Fibroblast of mammary gland (primary cell): ENCODE measurements around the gene NAA11.

Source experiments
- DNase-seq: peaks from one replicate; pipeline ENCODE4 v3.0.0-alpha.2; 2010; ENCODE audit warnings: low read depth
- H3K4me3 ChIP-seq: 2 replicates; pipeline ENCODE4 v1.5.1; 2011; ENCODE audit warnings: low read depth, mild to moderate bottlenecking, low read length, moderate library complexity; ENCODE audit not compliant: control insufficient read depth
- TF ChIP-seq, protein P1 (sequence below): conservative IDR thresholded peaks from 2 replicates; pipeline ENCODE4 v1.5.1; 2011; ENCODE audit warnings: low read depth, low read length, inconsistent platforms; ENCODE audit not compliant: control insufficient read depth, insufficient read depth

Gene NAA11

DNA sequence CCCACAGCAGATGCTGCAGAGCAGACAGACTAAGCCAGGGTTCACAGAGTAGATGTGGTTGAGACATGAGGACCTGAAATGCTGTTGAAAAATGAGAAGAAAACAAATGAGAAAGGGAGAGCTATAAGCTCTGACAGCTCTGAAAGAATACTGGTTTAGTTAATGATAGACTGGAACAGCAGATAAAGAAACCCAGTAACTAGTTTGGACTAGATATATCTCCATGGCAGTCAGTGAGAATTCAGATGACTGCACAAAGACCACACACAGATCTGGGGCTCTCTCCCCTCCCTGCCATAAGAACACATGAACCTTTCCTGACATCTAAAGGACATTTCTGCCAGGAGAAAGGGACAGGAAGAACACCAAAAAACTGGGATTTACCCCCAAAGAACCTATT lies 8.2 kb downstream of the NAA11 start:
- TF ChIP-seq, protein P1, sequence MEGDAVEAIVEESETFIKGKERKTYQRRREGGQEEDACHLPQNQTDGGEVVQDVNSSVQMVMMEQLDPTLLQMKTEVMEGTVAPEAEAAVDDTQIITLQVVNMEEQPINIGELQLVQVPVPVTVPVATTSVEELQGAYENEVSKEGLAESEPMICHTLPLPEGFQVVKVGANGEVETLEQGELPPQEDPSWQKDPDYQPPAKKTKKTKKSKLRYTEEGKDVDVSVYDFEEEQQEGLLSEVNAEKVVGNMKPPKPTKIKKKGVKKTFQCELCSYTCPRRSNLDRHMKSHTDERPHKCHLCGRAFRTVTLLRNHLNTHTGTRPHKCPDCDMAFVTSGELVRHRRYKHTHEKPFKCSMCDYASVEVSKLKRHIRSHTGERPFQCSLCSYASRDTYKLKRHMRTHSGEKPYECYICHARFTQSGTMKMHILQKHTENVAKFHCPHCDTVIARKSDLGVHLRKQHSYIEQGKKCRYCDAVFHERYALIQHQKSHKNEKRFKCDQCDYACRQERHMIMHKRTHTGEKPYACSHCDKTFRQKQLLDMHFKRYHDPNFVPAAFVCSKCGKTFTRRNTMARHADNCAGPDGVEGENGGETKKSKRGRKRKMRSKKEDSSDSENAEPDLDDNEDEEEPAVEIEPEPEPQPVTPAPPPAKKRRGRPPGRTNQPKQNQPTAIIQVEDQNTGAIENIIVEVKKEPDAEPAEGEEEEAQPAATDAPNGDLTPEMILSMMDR = no peak
- no peak for DNase-seq
- no peak overlapping the region for H3K4me3 ChIP-seq

GRCh38 chr4:79315891-79316290 lies 10.0 kb downstream of the NAA11 start:
- no peak for DNase-seq
- H3K4me3 ChIP-seq = no peak overlapping the region
- TF ChIP-seq, protein P1 = no peak

DNA sequence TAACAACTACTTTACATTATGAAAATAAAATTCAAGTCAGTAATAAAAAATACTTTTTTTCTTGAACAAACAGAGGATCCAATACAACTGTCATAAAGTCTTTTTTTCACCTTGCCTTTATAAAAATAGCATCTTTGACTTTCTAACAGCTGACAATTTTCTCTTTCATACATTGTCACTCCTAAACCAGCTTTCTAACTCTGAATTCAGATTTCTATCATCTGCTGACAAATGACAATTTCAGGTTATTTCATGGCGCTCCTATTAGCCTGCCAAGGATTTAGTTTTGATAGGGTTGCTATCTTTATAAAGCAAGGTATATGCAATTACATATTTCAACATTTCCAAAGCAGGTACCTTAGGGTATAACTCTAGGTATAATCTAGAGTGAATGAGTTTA lies 14.6 kb downstream of the NAA11 start:
- H3K4me3 ChIP-seq = no peak overlapping the region
- no peak for DNase-seq
- TF ChIP-seq, protein P1 = no peak

DNA sequence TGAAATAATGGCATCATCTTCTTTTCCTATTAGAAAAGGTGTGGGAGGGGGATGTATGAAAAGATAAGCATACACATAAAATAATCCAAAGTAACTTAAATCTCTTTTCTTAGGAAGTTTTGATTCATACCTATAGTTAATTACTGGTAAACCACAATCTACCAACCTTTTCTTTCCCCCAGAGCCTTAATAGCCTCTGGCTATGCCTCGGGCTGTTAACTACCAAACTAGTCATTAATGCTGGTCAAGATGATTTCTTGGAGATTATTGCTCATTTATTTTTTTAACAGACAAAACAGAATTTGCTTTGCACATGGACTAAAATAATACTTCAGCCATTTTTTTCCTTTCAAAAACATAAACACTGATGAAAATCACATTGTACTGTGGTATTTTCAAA lies 16.9 kb downstream of the NAA11 start:
- TF ChIP-seq, protein P1 = no peak
- DNase-seq = no peak
- H3K4me3 ChIP-seq = no peak overlapping the region

- no peak for DNase-seq
- H3K4me3 ChIP-seq = no peak overlapping the region
- TF ChIP-seq, protein P1 = no peak
Observed at GRCh38 chr4:79308137-79308536, 17.7 kb downstream of the NAA11 start.

DNA sequence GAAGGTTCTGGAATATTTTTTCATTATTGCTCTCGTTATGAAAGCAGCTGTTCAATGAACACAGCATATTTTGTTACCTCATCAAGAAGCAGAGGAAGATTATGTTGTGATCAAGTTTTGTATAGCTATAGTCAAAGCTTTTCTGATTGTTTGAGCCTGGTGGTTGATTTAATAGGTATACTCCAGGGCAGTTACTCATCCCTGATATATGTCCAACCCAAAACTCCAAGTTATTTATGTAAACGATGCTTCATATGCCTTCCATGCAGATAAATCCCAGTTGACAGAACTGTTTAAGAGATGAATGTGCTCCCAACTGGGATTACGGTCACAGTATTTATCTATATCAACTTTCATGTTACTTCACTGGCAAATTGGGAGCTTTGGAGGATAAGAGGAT lies 19.1 kb downstream of the NAA11 start:
- no peak for DNase-seq
- TF ChIP-seq, protein P1 = no peak
- H3K4me3 ChIP-seq = no peak overlapping the region

- DNase-seq = no peak
- H3K4me3 ChIP-seq = no peak overlapping the region
- TF ChIP-seq, protein P1 = no peak
Observed at GRCh38 chr4:79300280-79300679, 25.6 kb downstream of the NAA11 start.
